ENCODE data around the gene STEAP1B. TPM values are rescaled to one million over a fixed set of nuclear protein-coding genes. Genes with fewer than 3 reads are reported as not detected.
"Not testable (repeated sequence)": the region's sequence is repeated elsewhere in the genome, so short reads cannot be mapped to it uniquely, and the experiment has no call there.

Gene STEAP1B
- 1 to 10 TPM in 1 of 5 donors, not detected in 4; 1.6 TPM for total RNA-seq
- polyA plus RNA-seq, result under 1 TPM in 1 of 3 donors, not detected in 2; 0.13 TPM
- long read RNA-seq, donor 1, result 0 reads
- long read RNA-seq, donor 2, result 0 reads
- long read RNA-seq, donor 3, result 0 reads
- long read RNA-seq, donor 4, result 0 reads
- long read RNA-seq, donor 5, result 0 reads
- long read RNA-seq, donor 6, result 0 reads
- long read RNA-seq, donor 7, partial matches to known transcripts, result 1,400 of 1,400 reads
- long read RNA-seq, donor 7, other reads (novel, unspliced or antisense), result 0 of 1,400 reads
- long read RNA-seq, donor 8, result 0 reads
- long read RNA-seq, donor 9, result 0 reads
- long read RNA-seq, donor 10, result 0 reads

- TF ChIP-seq CTCF (IDR thresholded peaks at IDR 0.05) (peak in 5 of 7 experiments; percentile 28 to 88 (median 70)), POLR2AphosphoS5 (IDR thresholded peaks at IDR 0.05) (peak in 1 of 3 donors; percentile 16)
- H3K27ac ChIP-seq; H3K4me1 ChIP-seq; intact Hi-C loops (cut with DNase I; ENCODE audit: low total_unique reads); H3K36me3 ChIP-seq; H3K9me3 ChIP-seq: not testable (repeated sequence)
- H3K4me3 ChIP-seq, result peak within 1 kb of the TSS; percentile 22 to 39 (median 31)
- DNase-seq, result peak; percentile 90 to 95
- WGBS, 5 donors, result 8 to 18% (median 13%) methylated on average over 32 to 55 of the region's 55 CpGs
- H3K27me3 ChIP-seq, result peaks cover 0 to 25% (median 5%) of the 10 kb centered on the region in 3 donors
Observed at GRCh38 chr7:22499888-22500689, at the start of gene STEAP1B. Gene STEAP1B (minus strand): TSS chr7:22500188. CDS start chr7:22494855, 5,333 bp downstream.

- no peaks in the 10 kb centered on the region for H3K9me3 ChIP-seq
- H3K36me3 ChIP-seq, result no peaks in the 10 kb centered on the region
- DNase-seq, result no peak
- TF ChIP-seq EP300 (IDR thresholded peaks at IDR 0.05), result no peak
- TF ChIP-seq POLR2AphosphoS5 (IDR thresholded peaks at IDR 0.05), result no peak
- TF ChIP-seq POLR2A (IDR thresholded peaks at IDR 0.05), result no peak
- TF ChIP-seq CTCF (IDR thresholded peaks at IDR 0.05), result no peak
- H3K4me1 ChIP-seq, result peaks cover 0 to 15% (median 9%) of the 10 kb centered on the region in 4 donors
- no peak overlapping the region for H3K27ac ChIP-seq
- 76 to 91% (median 87%) methylated on average over 5 of the region's 5 CpGs for WGBS, 5 donors
- intact Hi-C loops (cut with DNase I; ENCODE audit: low total_unique reads), result no loop called here
- H3K4me3 ChIP-seq, result no peak overlapping the region
- peaks cover 0 to 84% (median 31%) of the 10 kb centered on the region in 3 donors for H3K27me3 ChIP-seq
Observed at GRCh38 chr7:22549051-22549450, 49.1 kb upstream of the STEAP1B start.

DNA sequence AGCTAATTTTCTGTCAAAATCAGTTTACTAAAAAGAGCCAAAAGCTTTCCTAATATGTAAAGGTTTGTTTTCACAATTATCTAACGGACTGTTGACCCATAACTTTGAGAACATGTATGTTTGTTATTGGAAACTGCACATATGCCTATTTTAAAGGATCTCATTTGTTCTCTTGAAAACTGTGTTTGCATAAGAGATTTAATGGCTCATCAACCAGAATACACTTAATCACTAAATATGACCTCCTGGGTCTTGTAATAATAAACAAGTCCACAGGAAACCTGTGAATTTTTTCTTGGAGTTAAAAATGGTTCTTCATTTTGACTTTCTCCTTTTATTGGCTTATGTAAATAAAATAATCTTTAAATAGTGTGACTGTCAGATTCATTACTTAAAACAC, 48.3 kb upstream of the STEAP1B start:
- Histone ChIP-seq H3K27me3 (peaks cover 0 to 84% (median 31%) of the 10 kb centered on the region in 3 donors), H3K4me1 (peaks cover 0 to 15% (median 9%) of the 10 kb centered on the region in 4 donors)
- intact Hi-C loops (cut with DNase I; ENCODE audit: low total_unique reads), result no loop called here

More for the DNA sequence above, 48.3 kb upstream of the STEAP1B start:
- no peak overlapping the region for H3K27ac ChIP-seq
- no peak overlapping the region for H3K4me3 ChIP-seq
- no peak for TF ChIP-seq CTCF (IDR thresholded peaks at IDR 0.05)
- no peak for TF ChIP-seq POLR2AphosphoS5 (IDR thresholded peaks at IDR 0.05)
- TF ChIP-seq EP300 (IDR thresholded peaks at IDR 0.05), result no peak
- TF ChIP-seq POLR2A (IDR thresholded peaks at IDR 0.05), result no peak
- 49 to 60% (median 49%) methylated on average over 1 of the region's 1 CpG for WGBS, 5 donors
- no peak for DNase-seq
- no peaks in the 10 kb centered on the region for H3K9me3 ChIP-seq
- no peaks in the 10 kb centered on the region for H3K36me3 ChIP-seq
